H9 (cell line): ENCODE results near the gene MYH8. TPM values are rescaled to one million over a fixed set of nuclear protein-coding genes. Genes with fewer than 3 reads are reported as not detected.

Source experiments
- DNase-seq: peaks from one replicate; pipeline ENCODE4 v3.0.0-alpha.2; 2017
- H2AFZ ChIP-seq: one replicate; pipeline ENCODE4 v1.6.1; 2013; ENCODE audit warnings: mild to moderate bottlenecking, low read length, control low read depth, moderate library complexity
- H2AK5ac ChIP-seq: 2 replicates; pipeline ENCODE4 v1.6.1; 2013; ENCODE audit warnings: low read length, control low read depth, mixed read lengths; ENCODE audit not compliant: insufficient read length
- H2BK120ac ChIP-seq: one replicate; pipeline ENCODE4 v1.6.1; 2013; ENCODE audit warnings: low read depth, mild to moderate bottlenecking, low read length, control low read depth, inconsistent platforms; ENCODE audit not compliant: poor library complexity, severe bottlenecking
- H2BK12ac ChIP-seq: 2 replicates; pipeline ENCODE4 v1.6.1; 2013; ENCODE audit warnings: low read length, control low read depth, mixed read lengths, low read depth; ENCODE audit not compliant: insufficient read length
- H2BK15ac ChIP-seq: 2 replicates; pipeline ENCODE4 v1.6.1; 2013; ENCODE audit warnings: low read depth, low read length, control low read depth
- H2BK20ac ChIP-seq: one replicate; pipeline ENCODE4 v1.6.1; 2013; ENCODE audit warnings: low read depth, mild to moderate bottlenecking, low read length, control low read depth, inconsistent platforms; ENCODE audit not compliant: poor library complexity, severe bottlenecking
- H2BK5ac ChIP-seq: 2 replicates; pipeline ENCODE4 v1.6.1; 2013; ENCODE audit warnings: low read length, control low read depth, mixed read lengths; ENCODE audit not compliant: insufficient read length
- H3K14ac ChIP-seq: 2 replicates; pipeline ENCODE4 v1.6.1; 2013; ENCODE audit warnings: low read length, control low read depth; ENCODE audit not compliant: insufficient read depth
- H3K18ac ChIP-seq: 2 replicates; pipeline ENCODE4 v1.6.1; 2013; ENCODE audit warnings: low read depth, mild to moderate bottlenecking, mixed read lengths, low read length, control low read depth; ENCODE audit not compliant: insufficient read length
- H3K23ac ChIP-seq: 2 replicates; pipeline ENCODE4 v1.6.1; 2013; ENCODE audit warnings: low read length, control low read depth, mixed read lengths, low read depth; ENCODE audit not compliant: insufficient read length
- H3K23me2 ChIP-seq: 2 replicates; pipeline ENCODE4 v1.6.1; 2013; ENCODE audit warnings: low read depth, mild to moderate bottlenecking, mixed read lengths, low read length, control low read depth; ENCODE audit not compliant: insufficient read length, poor library complexity, severe bottlenecking
- H3K27ac ChIP-seq: 2 replicates; pipeline ENCODE4 v1.5.1; 2013; ENCODE audit warnings: low read length, control low read depth, mixed read lengths, low read depth; ENCODE audit not compliant: insufficient read length
- H3K27me3 ChIP-seq: 2 replicates; pipeline ENCODE4 v1.6.1; 2013; ENCODE audit warnings: low read length, control low read depth, inconsistent platforms; ENCODE audit not compliant: insufficient read depth
- H3K4ac ChIP-seq: 2 replicates; pipeline ENCODE4 v1.6.1; 2013; ENCODE audit warnings: low read depth, mild to moderate bottlenecking, control low read depth, inconsistent platforms, low read length, moderate library complexity
- H3K4me1 ChIP-seq: 2 replicates; pipeline ENCODE4 v1.6.1; 2013; ENCODE audit warnings: low read length, control low read depth, inconsistent platforms; ENCODE audit not compliant: insufficient read depth
- H3K4me2 ChIP-seq: 2 replicates; pipeline ENCODE4 v1.6.1; 2013; ENCODE audit warnings: low read length, control low read depth, mixed read lengths; ENCODE audit not compliant: insufficient read length, insufficient read depth
- H3K56ac ChIP-seq: 2 replicates; pipeline ENCODE4 v1.6.1; 2013; ENCODE audit warnings: low read depth, mild to moderate bottlenecking, mixed read lengths, low read length, control low read depth; ENCODE audit not compliant: insufficient read length
- H3K79me1 ChIP-seq: 2 replicates; pipeline ENCODE4 v1.6.1; 2013; ENCODE audit warnings: low read depth, mild to moderate bottlenecking, moderate library complexity, low read length, control low read depth, inconsistent platforms; ENCODE audit not compliant: insufficient read depth, poor library complexity, severe bottlenecking
- H3K79me2 ChIP-seq: 2 replicates; pipeline ENCODE4 v1.6.1; 2013; ENCODE audit warnings: low read length, control low read depth, inconsistent platforms; ENCODE audit not compliant: insufficient read depth
- H3K9ac ChIP-seq: 2 replicates; pipeline ENCODE4 v1.6.1; 2013; ENCODE audit warnings: low read length, control low read depth, mixed read lengths; ENCODE audit not compliant: insufficient read length; ENCODE audit errors: extremely low read depth
- H3K9me3 ChIP-seq: one replicate; pipeline ENCODE4 v1.6.1; 2013; ENCODE audit warnings: low read depth, low read length, inconsistent platforms; ENCODE audit not compliant: control insufficient read depth
- H3T11ph ChIP-seq: one replicate; pipeline ENCODE4 v1.6.1; 2013; ENCODE audit warnings: mild to moderate bottlenecking, low read length, control low read depth, inconsistent platforms
- H4K20me1 ChIP-seq: one replicate; pipeline ENCODE4 v1.6.1; 2013; ENCODE audit not compliant: control insufficient read depth, insufficient read length, insufficient read depth
- H4K5ac ChIP-seq: 2 replicates; pipeline ENCODE4 v1.6.1; 2013; ENCODE audit warnings: low read depth, mild to moderate bottlenecking, mixed read lengths, low read length, control low read depth; ENCODE audit not compliant: insufficient read length
- H4K8ac ChIP-seq: replicated peaks from 2 replicates; pipeline ENCODE4 v1.6.1; 2013; ENCODE audit warnings: low read length, control low read depth, mixed read lengths, low read depth; ENCODE audit not compliant: insufficient read length
- H4K91ac ChIP-seq: 2 replicates; pipeline ENCODE4 v1.6.1; 2013; ENCODE audit warnings: low read depth, mild to moderate bottlenecking, moderate library complexity, mixed read lengths, low read length, control low read depth; ENCODE audit not compliant: insufficient read length
- H3K27ac Mint-ChIP-seq, 3 experiments: 2 replicates in 2 of 3; 3 replicates in 1 of 3; pipeline ENCODE4 v1.8.0; 2020 to 2021; ENCODE audit warnings: mixed read lengths in 3 of 3, mild to moderate bottlenecking in 1 of 3, moderate library complexity in 1 of 3
- H3K27me3 Mint-ChIP-seq: 2 replicates; pipeline ENCODE4 v1.8.0; 2021; ENCODE audit warnings: low read depth, mild to moderate bottlenecking, moderate library complexity, mixed read lengths
- H3K36me3 Mint-ChIP-seq, 3 experiments: 2 replicates in 2 of 3; 3 replicates in 1 of 3; pipeline ENCODE4 v1.8.0; 2020 to 2021; ENCODE audit warnings: low read depth in 3 of 3, mixed read lengths in 3 of 3; ENCODE audit not compliant: insufficient read depth in 1 of 3
- H3K4me1 Mint-ChIP-seq, 2 experiments: 2 replicates each; pipeline ENCODE4 v1.8.0; 2020; ENCODE audit warnings: mixed read lengths in 2 of 2
- H3K4me3 Mint-ChIP-seq, 2 experiments: 2 replicates in 1 of 2; 3 replicates in 1 of 2; pipeline ENCODE4 v1.8.0; 2020 to 2021; ENCODE audit warnings: mild to moderate bottlenecking in 2 of 2, mixed read lengths in 2 of 2, moderate library complexity in 1 of 2
- H3K9me3 Mint-ChIP-seq, 2 experiments: 2 replicates in 1 of 2; 3 replicates in 1 of 2; pipeline ENCODE4 v1.8.0; 2020; ENCODE audit warnings: mild to moderate bottlenecking in 2 of 2, mixed read lengths in 2 of 2, moderate library complexity in 1 of 2
- total RNA-seq: library from RNA; stranded (reverse); gene quantifications from 2 replicates; pipeline ENCODE4 v1.2.1, GENCODE V29; 2021
- TF ChIP-seq, protein P1 (sequence below): fragments of 200-600 bp; sonication (generic); conservative IDR thresholded peaks from 3 replicates; pipeline ENCODE4 v1.8.0; 2021; ENCODE audit warnings: antibody characterized with exemption, mild to moderate bottlenecking

MYH8 gene
- total RNA-seq, 1 experiment from 2014 or later: not detected

DNA sequence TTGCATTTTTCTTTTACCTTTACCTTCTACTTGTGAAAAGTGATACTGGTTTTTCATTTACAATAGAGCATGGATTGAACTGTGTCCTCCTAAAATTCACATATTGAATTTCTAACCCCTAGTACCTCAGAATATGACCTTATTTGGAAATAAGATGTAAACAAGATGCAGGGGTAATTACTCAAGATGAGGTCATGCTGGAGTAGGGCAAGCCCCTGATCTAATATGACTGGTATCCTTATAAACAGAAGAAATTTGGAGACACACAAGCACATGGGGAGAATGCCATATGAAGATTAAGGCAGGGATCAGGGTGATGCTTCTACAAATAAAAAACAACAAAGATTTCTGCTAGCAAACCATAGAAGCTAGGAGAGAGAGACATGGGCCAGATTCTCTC is 61.2 kb downstream of the MYH8 start:
- no peak overlapping the region for H3K14ac ChIP-seq
- H3K27me3 Mint-ChIP-seq: no peaks in the 10 kb centered on the region; the same call in 1 of the 2 replicates
- no peaks in the 10 kb centered on the region for H3K79me1 ChIP-seq
- no peaks in the 10 kb centered on the region for H4K20me1 ChIP-seq
- no peak overlapping the region for H3K23ac ChIP-seq
- H3K27me3 ChIP-seq: no peaks in the 10 kb centered on the region
- no peak for DNase-seq
- no peak overlapping the region for H3K4me3 Mint-ChIP-seq
- no peak overlapping the region for H2BK5ac ChIP-seq
- no peak overlapping the region for H3K9ac ChIP-seq
- H3K27ac ChIP-seq: no peak overlapping the region
- H3K9me3 Mint-ChIP-seq: no peaks in the 10 kb centered on the region
- no peak overlapping the region for H2AK5ac ChIP-seq
- TF ChIP-seq, protein P1, sequence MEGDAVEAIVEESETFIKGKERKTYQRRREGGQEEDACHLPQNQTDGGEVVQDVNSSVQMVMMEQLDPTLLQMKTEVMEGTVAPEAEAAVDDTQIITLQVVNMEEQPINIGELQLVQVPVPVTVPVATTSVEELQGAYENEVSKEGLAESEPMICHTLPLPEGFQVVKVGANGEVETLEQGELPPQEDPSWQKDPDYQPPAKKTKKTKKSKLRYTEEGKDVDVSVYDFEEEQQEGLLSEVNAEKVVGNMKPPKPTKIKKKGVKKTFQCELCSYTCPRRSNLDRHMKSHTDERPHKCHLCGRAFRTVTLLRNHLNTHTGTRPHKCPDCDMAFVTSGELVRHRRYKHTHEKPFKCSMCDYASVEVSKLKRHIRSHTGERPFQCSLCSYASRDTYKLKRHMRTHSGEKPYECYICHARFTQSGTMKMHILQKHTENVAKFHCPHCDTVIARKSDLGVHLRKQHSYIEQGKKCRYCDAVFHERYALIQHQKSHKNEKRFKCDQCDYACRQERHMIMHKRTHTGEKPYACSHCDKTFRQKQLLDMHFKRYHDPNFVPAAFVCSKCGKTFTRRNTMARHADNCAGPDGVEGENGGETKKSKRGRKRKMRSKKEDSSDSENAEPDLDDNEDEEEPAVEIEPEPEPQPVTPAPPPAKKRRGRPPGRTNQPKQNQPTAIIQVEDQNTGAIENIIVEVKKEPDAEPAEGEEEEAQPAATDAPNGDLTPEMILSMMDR: no peak
- no peak overlapping the region for H2BK120ac ChIP-seq
- H3K23me2 ChIP-seq: no peaks in the 10 kb centered on the region
- no peaks in the 10 kb centered on the region for H3K9me3 ChIP-seq
- no peak overlapping the region for H4K5ac ChIP-seq
- no peak overlapping the region for H3K27ac Mint-ChIP-seq
- no peaks in the 10 kb centered on the region for H3K36me3 Mint-ChIP-seq
- H2BK20ac ChIP-seq: no peak overlapping the region
- H4K8ac ChIP-seq: no peak overlapping the region
- H3K4me1 ChIP-seq: no peaks in the 10 kb centered on the region; the same call in 1 of the 2 replicates
- no peak overlapping the region for H2BK15ac ChIP-seq
- H3K4ac ChIP-seq: no peak overlapping the region
- H2AFZ ChIP-seq: no peak overlapping the region
- no peak overlapping the region for H3T11ph ChIP-seq
- H2BK12ac ChIP-seq: no peak overlapping the region
- H3K79me2 ChIP-seq: no peaks in the 10 kb centered on the region
- no peak overlapping the region for H4K91ac ChIP-seq
- no peak overlapping the region for H3K4me2 ChIP-seq
- H3K4me1 Mint-ChIP-seq: peaks cover 4 to 6% of the 10 kb centered on the region in 2 experiments; a peak in 3 of 4 replicates
- no peak overlapping the region for H3K56ac ChIP-seq
- no peak overlapping the region for H3K18ac ChIP-seq
